Mucosa of descending colon (tissue), 3 donors: ENCODE results near the gene SMC1B. TPM values are rescaled to one million over a fixed set of nuclear protein-coding genes. Genes with fewer than 3 reads are reported as not detected.
"Not testable (repeated sequence)": the region's sequence is repeated elsewhere in the genome, so short reads cannot be mapped to it uniquely, and the experiment has no call there.

ENCODE experiments used
- ATAC-seq: fragments of 200-7000 bp; cut with Tn5 transposase; one replicate; pipeline ENCODE4 v1.9.1; 2020; ENCODE audit warnings: mild to moderate bottlenecking, moderate library complexity
- DNase-seq, 3 donors: peaks; one replicate each; pipeline ENCODE4 v3.0.0-alpha.2; 2020
- H3K36me3 ChIP-seq: fragments of 200-600 bp; one replicate; pipeline ENCODE4 v1.8.0; 2021; ENCODE audit warnings: low read depth, mild to moderate bottlenecking
- H3K4me1 ChIP-seq: fragments of 200-600 bp; one replicate; pipeline ENCODE4 v1.8.0; 2021; ENCODE audit warnings: low read depth, mild to moderate bottlenecking
- H3K4me3 ChIP-seq: fragments of 200-600 bp; one replicate; pipeline ENCODE4 v1.8.0; 2021; ENCODE audit warnings: mild to moderate bottlenecking
- H3K9me3 ChIP-seq: fragments of 200-600 bp; one replicate; pipeline ENCODE4 v1.8.0; 2021; ENCODE audit warnings: mild to moderate bottlenecking
- intact Hi-C, 2 donors: fragments of 100-400 bp; cut with DNase I in 1 of 2; cut with micrococcal nuclease in 1 of 2; formaldehyde crosslinking; loops; one replicate each; pipeline versions ENCODE4 v1.11.0 to v1.11.1; 2022; cut with DNase I, micrococcal nuclease
- total RNA-seq, 3 donors: library from RNA; stranded (reverse); fragmentation: NEBNext Ultra II Directional in 2 of 3; extraction: Animal tissue kit (Norgen Biotek cat#: 25700) in 2 of 3; gene quantifications; one replicate each; pipeline versions ENCODE4 v1.2.1 to v1.2.4, GENCODE V29; 2021 to 2023
- TF ChIP-seq, protein P1 (sequence below): fragments of 200-600 bp; IDR thresholded peaks from one replicate; pipeline ENCODE4 v1.8.0; 2022; ENCODE audit warnings: antibody characterized with exemption, mild to moderate bottlenecking
- donor health status: DM: no; HTN: no; CAD: no; lungs with moderate emphysema.
- donor health status: DM: no; HTN: no; CAD: no.
- donor health status: DM: no; HTN: yes; CAD: no.

The SMC1B gene
- total RNA-seq, 3 donors from 2014 or later, result not detected

DNA sequence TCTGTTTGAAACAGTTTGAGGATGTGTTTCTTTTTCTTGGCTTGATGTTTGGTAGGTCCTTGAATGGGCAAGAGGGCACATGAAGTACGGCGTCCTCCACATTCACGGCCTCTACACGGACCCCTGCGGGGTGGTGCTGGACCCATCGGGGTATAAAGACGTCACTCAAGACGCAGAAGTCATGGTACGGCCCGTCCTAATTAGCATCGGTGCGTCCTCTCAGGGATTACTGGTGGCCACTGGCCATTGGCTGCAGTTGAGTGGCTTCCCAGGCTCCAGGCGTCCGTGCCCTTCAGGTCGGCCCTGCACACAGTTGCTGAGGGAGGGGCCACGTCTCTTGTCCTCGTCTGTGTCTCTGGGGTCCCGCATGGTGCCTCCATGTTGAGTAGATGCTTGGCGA is 82.9 kb downstream of the SMC1B start:
- H3K9me3 ChIP-seq, result no peaks in the 10 kb centered on the region
- no peak for ATAC-seq
- intact Hi-C loops, result loop anchor here in 1 of 2 donors (10.0 kb wide), 1 partner anchor 104 kb away; no protein-coding TSS in a partner anchor
- no peaks in the 10 kb centered on the region for H3K4me1 ChIP-seq
- no peak for DNase-seq
- H3K4me3 ChIP-seq, result no peak overlapping the region
- no peaks in the 10 kb centered on the region for H3K36me3 ChIP-seq
- TF ChIP-seq, protein P1, sequence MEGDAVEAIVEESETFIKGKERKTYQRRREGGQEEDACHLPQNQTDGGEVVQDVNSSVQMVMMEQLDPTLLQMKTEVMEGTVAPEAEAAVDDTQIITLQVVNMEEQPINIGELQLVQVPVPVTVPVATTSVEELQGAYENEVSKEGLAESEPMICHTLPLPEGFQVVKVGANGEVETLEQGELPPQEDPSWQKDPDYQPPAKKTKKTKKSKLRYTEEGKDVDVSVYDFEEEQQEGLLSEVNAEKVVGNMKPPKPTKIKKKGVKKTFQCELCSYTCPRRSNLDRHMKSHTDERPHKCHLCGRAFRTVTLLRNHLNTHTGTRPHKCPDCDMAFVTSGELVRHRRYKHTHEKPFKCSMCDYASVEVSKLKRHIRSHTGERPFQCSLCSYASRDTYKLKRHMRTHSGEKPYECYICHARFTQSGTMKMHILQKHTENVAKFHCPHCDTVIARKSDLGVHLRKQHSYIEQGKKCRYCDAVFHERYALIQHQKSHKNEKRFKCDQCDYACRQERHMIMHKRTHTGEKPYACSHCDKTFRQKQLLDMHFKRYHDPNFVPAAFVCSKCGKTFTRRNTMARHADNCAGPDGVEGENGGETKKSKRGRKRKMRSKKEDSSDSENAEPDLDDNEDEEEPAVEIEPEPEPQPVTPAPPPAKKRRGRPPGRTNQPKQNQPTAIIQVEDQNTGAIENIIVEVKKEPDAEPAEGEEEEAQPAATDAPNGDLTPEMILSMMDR, result no peak

DNA sequence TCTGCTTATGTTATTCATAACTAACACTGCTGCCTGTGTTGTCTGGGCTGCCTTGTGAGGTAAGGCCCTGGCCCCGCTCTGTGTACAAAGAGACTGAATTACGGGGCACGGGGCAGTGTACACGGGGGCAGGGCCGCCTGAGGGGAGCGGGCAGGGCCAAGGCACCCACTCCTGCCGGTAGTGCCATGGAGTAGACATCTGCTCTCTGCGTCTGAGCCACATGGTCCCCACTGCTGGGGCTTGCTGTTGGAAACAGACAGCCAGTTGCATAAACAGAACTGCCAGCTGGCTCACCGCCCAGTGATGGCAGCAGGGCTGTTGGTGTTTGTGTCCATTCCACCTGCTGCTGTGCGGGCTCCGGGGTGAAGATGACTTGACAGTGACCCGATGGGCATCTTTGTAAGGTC is 83.9 kb downstream of the SMC1B start:
- TF ChIP-seq, protein P1, result no peak
- Histone ChIP-seq H3K4me1 (no peaks in the 10 kb centered on the region), H3K4me3 (no peak overlapping the region), H3K36me3 (no peaks in the 10 kb centered on the region), H3K9me3 (no peaks in the 10 kb centered on the region)
- DNase-seq (no peak), ATAC-seq (peak; percentile 29)
- intact Hi-C loops, result no loop called here

DNA sequence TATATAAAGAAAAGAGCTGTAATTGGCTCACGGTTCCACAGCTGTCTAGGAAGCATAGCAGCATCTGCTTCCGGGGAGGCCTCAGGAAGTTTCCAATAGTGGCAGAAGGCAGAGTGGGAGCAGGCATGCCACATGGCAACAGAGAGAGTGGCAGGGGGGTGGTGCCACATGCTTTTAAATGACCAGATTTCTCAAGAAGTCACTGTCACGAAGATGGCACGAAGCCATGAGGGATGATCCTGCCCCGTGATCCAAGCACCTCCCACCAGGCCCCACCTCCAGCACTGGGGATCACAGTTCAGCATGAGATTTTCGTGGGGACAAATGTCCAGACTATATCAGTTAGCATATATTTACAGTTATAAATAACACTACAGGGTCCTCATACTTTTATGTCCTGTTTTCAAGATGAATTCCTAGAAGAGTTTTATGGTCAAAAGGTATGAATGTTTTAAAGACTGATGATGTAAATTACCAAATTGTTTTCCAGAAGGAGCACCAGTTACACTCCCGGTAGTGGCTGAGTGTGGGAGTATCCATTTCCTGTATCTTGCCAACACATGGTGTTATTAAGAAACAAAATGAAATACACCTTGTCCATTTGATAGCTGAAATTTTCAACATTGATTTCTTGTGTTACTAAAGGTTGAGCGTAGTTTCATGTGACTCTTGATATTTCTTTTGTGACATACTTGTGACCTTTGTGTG is 84.4 kb downstream of the SMC1B start:
- no peak for DNase-seq
- H3K4me3 ChIP-seq, result no peak overlapping the region
- H3K4me1 ChIP-seq, result no peaks in the 10 kb centered on the region
- TF ChIP-seq, protein P1, result no peak
- no peaks in the 10 kb centered on the region for H3K36me3 ChIP-seq
- no peak for ATAC-seq
- intact Hi-C loops, result no loop called here
- no peaks in the 10 kb centered on the region for H3K9me3 ChIP-seq

DNA sequence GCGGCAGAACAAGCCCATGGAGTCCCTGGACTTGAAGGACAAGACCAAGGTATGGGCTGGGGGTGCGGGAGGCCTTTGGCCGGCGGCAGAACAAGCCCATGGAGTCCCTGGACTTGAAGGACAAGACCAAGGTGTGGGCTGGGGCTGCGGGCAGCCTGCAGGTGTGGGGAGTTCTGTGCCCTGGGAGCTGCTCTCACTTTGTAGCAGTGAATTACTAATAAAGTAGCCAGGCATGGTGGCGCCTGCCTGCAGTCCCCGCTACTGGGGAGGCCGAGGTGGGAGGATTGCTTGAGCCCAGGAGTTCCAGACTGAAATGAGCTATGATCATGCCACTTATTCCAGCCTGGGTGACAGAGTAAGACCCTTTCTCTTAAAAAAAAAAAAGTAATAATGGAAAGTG is 85.1 kb downstream of the SMC1B start:
- H3K36me3 ChIP-seq, DNase-seq, intact Hi-C loops, ATAC-seq, H3K4me1 ChIP-seq, H3K9me3 ChIP-seq, H3K4me3 ChIP-seq: not testable (repeated sequence)

DNA sequence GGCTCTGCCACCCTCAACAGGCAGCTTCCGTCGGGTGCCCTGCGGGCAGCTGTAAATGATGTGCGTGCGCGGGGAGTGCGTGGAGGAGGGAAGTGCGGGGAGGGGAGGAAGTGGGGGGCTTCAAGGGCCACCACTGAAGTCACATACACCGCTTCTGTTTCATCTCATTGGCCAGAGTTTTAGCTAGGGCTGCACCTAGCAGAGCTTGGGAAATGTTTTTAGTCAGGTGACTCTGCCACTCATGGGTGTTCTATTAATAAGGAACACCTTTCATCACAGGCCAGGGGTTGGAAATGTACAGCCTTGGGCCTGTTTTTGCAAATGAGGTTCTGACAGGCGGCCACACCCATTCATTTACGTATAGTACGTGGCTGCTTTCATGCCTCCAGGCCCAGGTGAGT is 89.1 kb downstream of the SMC1B start:
- DNase-seq (no peak), ATAC-seq (no peak)
- Histone ChIP-seq H3K9me3 (no peaks in the 10 kb centered on the region), H3K4me1 (peaks cover 6% of the 10 kb centered on the region), H3K36me3 (no peaks in the 10 kb centered on the region), H3K4me3 (no peak overlapping the region)
- intact Hi-C loops, result no loop called here
- TF ChIP-seq, protein P1, result no peak

DNA sequence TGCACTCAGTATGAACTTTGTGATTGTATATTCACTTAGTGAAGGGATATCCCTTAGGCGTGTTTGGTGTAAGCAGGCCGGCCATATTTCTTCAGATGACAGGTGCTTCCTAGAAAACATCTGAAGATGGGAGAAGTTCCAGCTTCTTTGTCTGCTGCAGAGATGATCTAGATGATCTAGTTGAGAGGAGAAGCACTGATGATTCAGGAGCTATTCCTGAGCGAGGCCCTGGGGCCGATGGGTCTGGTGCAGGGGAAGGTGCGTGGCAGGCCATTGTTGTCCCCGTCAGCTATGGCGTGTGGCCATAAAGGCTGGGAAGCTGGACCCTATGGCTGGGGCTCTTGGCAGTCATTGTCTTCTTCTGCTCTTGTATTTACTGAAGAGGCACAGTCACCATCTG is 89.7 kb downstream of the SMC1B start:
- Histone ChIP-seq H3K9me3 (no peaks in the 10 kb centered on the region), H3K4me3 (no peak overlapping the region), H3K4me1 (peaks cover 13% of the 10 kb centered on the region), H3K36me3 (no peaks in the 10 kb centered on the region)
- DNase-seq, result no peak
- no peak for ATAC-seq
- TF ChIP-seq, protein P1, result no peak
- intact Hi-C loops, result no loop called here
